HepG2 (cell line): Measurements from ENCODE around the gene TRPM6. TPM values are rescaled to one million over a fixed set of nuclear protein-coding genes. Genes with fewer than 3 reads are reported as not detected.

Experiments used
- ATAC-seq: fragments of 200-7000 bp; cut with Tn5 transposase; 3 replicates; pipeline ENCODE4 v1.9.1; 2020; ENCODE audit warnings: mild to moderate bottlenecking, moderate library complexity
- BruUV-seq: library from RNA; stranded (reverse); fragments of 400-500 nt; replicated peaks from 2 replicates; lab custom pipeline; 2021; lab: Mats Ljungman, UMichigan
- CTCF ChIA-PET: fragments of 300-600 bp; formaldehyde crosslinking; extraction: SDS; loops from one replicate; lab custom pipeline; 2021; ENCODE audit warnings: low total read pairs, inconsistent platforms, low intra/inter-chr PET ratio; lab: Yijun Ruan, JAX
- POLR2A ChIA-PET: fragments of 350-600 bp; sonication (Branson Sonifier 250); formaldehyde crosslinking; loops from one replicate; lab custom pipeline; 2020; ENCODE audit warnings: antibody characterized with exemption, inconsistent platforms; lab: Yijun Ruan, JAX
- DNase-seq: peaks from one replicate; pipeline ENCODE4 v3.0.0-alpha.2; 2015; ENCODE audit warnings: low spot score
- FAIRE-seq: peaks from 3 replicates; lab custom pipeline; 2011; peaks lifted over from hg19 to GRCh38; lab: Jason Lieb, UNC
- H2AFZ ChIP-seq: one replicate; pipeline ENCODE4 v1.6.1; 2011; ENCODE audit warnings: low read length, inconsistent platforms
- H3K27ac ChIP-seq: fragments of 300-600 bp; 3 replicates; pipeline ENCODE4 v1.8.0; 2011; ENCODE audit warnings: mixed run types, mild to moderate bottlenecking, mixed read lengths, low read length, inconsistent platforms; ENCODE audit not compliant: insufficient read depth; ENCODE audit errors: extremely low read length
- H3K27me3 ChIP-seq, 2 experiments: fragments of 200-600 bp in 1 of 2; 2 replicates in 1 of 2; 3 replicates in 1 of 2; pipeline versions ENCODE4 v1.6.0 to v1.8.0; 2011; ENCODE audit warnings: low read length in 2 of 2, mild to moderate bottlenecking in 2 of 2, moderate library complexity in 2 of 2, inconsistent platforms in 1 of 2; ENCODE audit not compliant: insufficient read depth in 2 of 2, control insufficient read depth in 1 of 2
- H3K36me3 ChIP-seq, 2 experiments: fragments of 200-600 bp in 1 of 2; replicated peaks in 1 of 2; 2 replicates in 1 of 2; 3 replicates in 1 of 2; pipeline versions ENCODE4 v1.5.1 to v1.8.0; 2011; ENCODE audit warnings: low read length in 2 of 2, inconsistent platforms in 1 of 2; ENCODE audit not compliant: insufficient read depth in 2 of 2, control insufficient read depth in 1 of 2
- H3K4me1 ChIP-seq: 2 replicates; pipeline ENCODE4 v1.5.1; 2012; ENCODE audit warnings: low read length, inconsistent platforms; ENCODE audit not compliant: insufficient read depth
- H3K4me2 ChIP-seq: 2 replicates; pipeline ENCODE4 v1.6.0; 2011; ENCODE audit warnings: low read depth, low read length, inconsistent platforms
- H3K4me3 ChIP-seq, 3 experiments: fragments of 200-600 bp in 1 of 3; sonication (generic), shearing (Covaris generic) in 1 of 3; replicated peaks in 1 of 3; 2 replicates each; pipeline ENCODE4 v1.5.1; 2011 to 2016; ENCODE audit warnings: low read length in 3 of 3, inconsistent platforms in 2 of 3, low read depth in 2 of 3, mild to moderate bottlenecking in 2 of 3, control low read depth in 1 of 3, mixed read lengths in 1 of 3; ENCODE audit not compliant: insufficient read depth in 1 of 3
- H3K79me2 ChIP-seq: one replicate; pipeline ENCODE4 v1.6.1; 2011; ENCODE audit warnings: low read length, inconsistent platforms; ENCODE audit not compliant: insufficient read depth
- H3K9ac ChIP-seq: 2 replicates; pipeline ENCODE4 v1.6.0; 2011; ENCODE audit warnings: mild to moderate bottlenecking, low read depth, low read length, inconsistent platforms; ENCODE audit not compliant: insufficient read depth
- H3K9me3 ChIP-seq: 2 replicates; pipeline ENCODE4 v1.5.1; 2012; ENCODE audit warnings: mild to moderate bottlenecking, low read length
- H4K20me1 ChIP-seq: 2 replicates; pipeline ENCODE4 v1.6.0; 2011; ENCODE audit warnings: inconsistent platforms, mild to moderate bottlenecking, low read length, moderate library complexity; ENCODE audit not compliant: insufficient read depth
- ARID3A ChIP-seq: IDR thresholded peaks from 2 replicates; pipeline ENCODE4 v1.6.1; 2012; ENCODE audit warnings: low read depth, low read length, improper control_type of control experiment
- ARID5B ChIP-seq: IDR thresholded peaks from 2 replicates; pipeline ENCODE4 v1.4.0; 2020; ENCODE audit warnings: mild to moderate bottlenecking, missing genetic modification reagents
- CTCF ChIP-seq: sonication (generic); formaldehyde crosslinking; IDR thresholded peaks from 2 replicates; pipeline ENCODE4 v1.5.0; 2020; ENCODE audit warnings: mild to moderate bottlenecking, missing genetic modification reagents, moderate library complexity
- ETV6 ChIP-seq: sonication (generic); formaldehyde crosslinking; conservative IDR thresholded peaks from 2 replicates; pipeline ENCODE4 v1.4.0; 2020; ENCODE audit warnings: missing genetic modification reagents
- GATAD2A ChIP-seq: IDR thresholded peaks from 2 replicates; pipeline ENCODE4 v1.6.1; 2016
- JUND ChIP-seq: sonication (generic); formaldehyde crosslinking; IDR thresholded peaks from 2 replicates; pipeline ENCODE4 v1.8.0; 2022; ENCODE audit warnings: mild to moderate bottlenecking, missing genetic modification reagents
- MIXL1 ChIP-seq: IDR thresholded peaks from 2 replicates; pipeline ENCODE4 v1.6.1; 2016
- RAD21 ChIP-seq: fragments of 450-650 bp; formaldehyde crosslinking; IDR thresholded peaks from 2 replicates; pipeline ENCODE4 v1.5.0; 2020; ENCODE audit warnings: mild to moderate bottlenecking
- SMC3 ChIP-seq: IDR thresholded peaks from 2 replicates; pipeline ENCODE4 v1.6.1; 2011; ENCODE audit warnings: low read length, improper control_type of control experiment
- SOX5 ChIP-seq: IDR thresholded peaks from 2 replicates; pipeline ENCODE4 v1.6.1; 2016; ENCODE audit warnings: borderline replicate concordance
- STAG1 ChIP-seq: sonication (generic); formaldehyde crosslinking; IDR thresholded peaks from 2 replicates; pipeline ENCODE4 v1.4.0; 2020; ENCODE audit warnings: missing genetic modification reagents
- ZSCAN9 ChIP-seq: IDR thresholded peaks from 2 replicates; pipeline ENCODE4 v1.6.1; 2016; ENCODE audit warnings: borderline replicate concordance
- WGBS: methylation state at CpG from one replicate; pipeline ENCODE4 v1.1.6; 2017; ENCODE audit warnings: low lambda C conversion rate; 5-methylcytosine and 5-hydroxymethylcytosine counted together
- in situ Hi-C: cut with HindIII; loops from 2 replicates; pipeline ENCODE4 v1.10.0; 2017; ENCODE audit warnings: low pct_unique_long_range_greater_than_20kb; ENCODE audit not compliant: extremely low pct_ligation_motif_present
- intact Hi-C: fragments of 100-400 bp; cut with micrococcal nuclease; formaldehyde crosslinking; loops from one replicate; pipeline ENCODE4 v1.10.0; 2022; ENCODE audit not compliant: unreplicated experiment
- polyA plus RNA-seq, 8 experiments: library from polyadenylated mRNA; depleted of rRNA in 3 of 8; stranded (reverse) in 7 of 8; unstranded in 1 of 8; fragments of >200 nt; fragmentation: Illumina TruSeq in 4 of 8; extraction: Trizol in 4 of 8; gene quantifications; 2 replicates each; pipeline versions ENCODE4 v1.2.1 to v1.2.3, GENCODE V29; 2011 to 2016; ENCODE audit warnings: low read depth in 4 of 8, missing spikeins in 1 of 8, mixed read lengths in 1 of 8; ENCODE audit not compliant: insufficient read depth in 1 of 8
- total RNA-seq, 5 experiments: library from RNA; depleted of rRNA; stranded (reverse); fragments of >200 nt; fragmentation: Illumina TruSeq; extraction: Trizol; gene quantifications; 2 replicates each; pipeline ENCODE4 v1.2.3, GENCODE V29; 2016; ENCODE audit warnings: low read depth in 1 of 5

TRPM6 gene
- total and polyA plus RNA-seq, 2 of the 13 experiments (the other 11 are each of a cell fraction or from before 2014, with no cell fraction given) = 0.01 to 0.09 TPM

- Histone ChIP-seq H3K79me2 (no peaks in the 10 kb centered on the region), H3K36me3 (no peaks in the 10 kb centered on the region), H2AFZ (no peak overlapping the region), H4K20me1 (no peaks in the 10 kb centered on the region), H3K27ac (no peak overlapping the region), H3K4me3 (no peak overlapping the region), H3K9me3 (no peaks in the 10 kb centered on the region), H3K4me2 (no peak overlapping the region), H3K4me1 (peaks cover 41% of the 10 kb centered on the region), H3K27me3 (no peaks in the 10 kb centered on the region), H3K9ac (no peak overlapping the region)
- DNase-seq (peak; percentile 63), ATAC-seq (peak; percentile 70), FAIRE-seq (peak; percentile 81)
- intact Hi-C loops (loop anchor here (1.0 to 2.0 kb wide), 7 partner anchors 113 to 464 kb away; partner anchors contain the start of genes CARNMT1 and TRPM6), in situ Hi-C loops (loop anchor here (5.0 to 10.0 kb wide), 2 partner anchors 171 to 303 kb away; no protein-coding TSS in a partner anchor)
- BruUV-seq = no TSS peak
- 13% methylated on average over 8 of the region's 8 CpGs for WGBS
- TF ChIP-seq STAG1 = peak; percentile 86
- peak; percentile 75 for TF ChIP-seq RAD21 (CRISPR knock-in tag)
- peak; percentile 35; the same call in 1 of the 2 replicates for TF ChIP-seq ARID5B (CRISPR knock-in tag)
- peak; percentile 87 for TF ChIP-seq CTCF
- TF ChIP-seq SMC3 = peak; percentile 87
- TF ChIP-seq ARID3A = peak; percentile 83
- no peak for TF ChIP-seq JUND (CRISPR knock-in tag)
- peak; percentile 23; the same call in 1 of the 2 replicates for TF ChIP-seq SOX5 (CRISPR knock-in tag)
- TF ChIP-seq GATAD2A (CRISPR knock-in tag) = peak; percentile 51
- TF ChIP-seq ZSCAN9 (CRISPR knock-in tag) = no peak
- TF ChIP-seq ETV6 (CRISPR knock-in tag) = no peak
- 0 out of 2 replicates have a peak, but pooled peaks have one; percentile 67 for TF ChIP-seq MIXL1
- ChIA-PET CTCF (interaction anchor here (2.0 to 5.3 kb wide), 2 partner anchors 228 to 303 kb away, joined by 25 to 61 read pairs; no protein-coding TSS in a partner anchor), POLR2A (no interaction called here)
These were observed 113.7 kb downstream of the TRPM6 start for GRCh38 chr9:74773886-74774479.
